ENCODE data around the gene PRKCE. TPM values are rescaled to one million over a fixed set of nuclear protein-coding genes. Genes with fewer than 3 reads are reported as not detected.

Gene PRKCE
- total RNA-seq, 1 experiment from 2014 or later, result 17.7 TPM

GRCh38 chr2:45896311-45896710, 244.8 kb downstream of the PRKCE start:
- H3K9me3 Mint-ChIP-seq (ENCODE audit: low read depth, unreplicated experiment), result no peaks in the 10 kb centered on the region
- CTCF ChIA-PET, result no interaction called here
- intact Hi-C loops (cut with micrococcal nuclease; ENCODE audit: unreplicated experiment), result no loop called here
- H3K27ac Mint-ChIP-seq (ENCODE audit: unreplicated experiment), result no peak overlapping the region
- no TSS peak for BruUV-seq (replicated peaks)
- DNase-seq, result no peak
- no peak overlapping the region for H3K4me3 Mint-ChIP-seq (ENCODE audit: low read depth, unreplicated experiment)
- H3K36me3 Mint-ChIP-seq (ENCODE audit: insufficient read depth, unreplicated experiment), result no peaks in the 10 kb centered on the region
- no peak for TF ChIP-seq CTCF (IDR thresholded peaks at IDR 0.05; ENCODE audit: unreplicated experiment)
- no peaks in the 10 kb centered on the region for H3K4me1 Mint-ChIP-seq (ENCODE audit: low read depth, unreplicated experiment)
- H3K27me3 Mint-ChIP-seq (ENCODE audit: unreplicated experiment), result no peaks in the 10 kb centered on the region

GRCh38 chr2:45897842-45898241, 246.4 kb downstream of the PRKCE start:
- H3K27ac Mint-ChIP-seq (ENCODE audit: unreplicated experiment), result no peak overlapping the region
- CTCF ChIA-PET, result no interaction called here
- BruUV-seq (replicated peaks), result no TSS peak

GRCh38 chr2:45898819-45899218, 247.3 kb downstream of the PRKCE start:
- no peak for DNase-seq
- Mint-ChIP-seq H3K36me3 (ENCODE audit: insufficient read depth, unreplicated experiment) (no peaks in the 10 kb centered on the region), H3K9me3 (ENCODE audit: low read depth, unreplicated experiment) (no peaks in the 10 kb centered on the region), H3K27ac (ENCODE audit: unreplicated experiment) (no peak overlapping the region), H3K4me1 (ENCODE audit: low read depth, unreplicated experiment) (no peaks in the 10 kb centered on the region), H3K4me3 (ENCODE audit: low read depth, unreplicated experiment) (no peak overlapping the region), H3K27me3 (ENCODE audit: unreplicated experiment) (no peaks in the 10 kb centered on the region)
- intact Hi-C loops (cut with micrococcal nuclease; ENCODE audit: unreplicated experiment), result no loop called here
- CTCF ChIA-PET, result no interaction called here
- no peak for TF ChIP-seq CTCF (IDR thresholded peaks at IDR 0.05; ENCODE audit: unreplicated experiment)
- BruUV-seq (replicated peaks), result no TSS peak

More at GRCh38 chr2:45897842-45898241, 246.4 kb downstream of the PRKCE start:
- no peaks in the 10 kb centered on the region for H3K9me3 Mint-ChIP-seq (ENCODE audit: low read depth, unreplicated experiment)
- no peaks in the 10 kb centered on the region for H3K36me3 Mint-ChIP-seq (ENCODE audit: insufficient read depth, unreplicated experiment)
- H3K4me1 Mint-ChIP-seq (ENCODE audit: low read depth, unreplicated experiment), result no peaks in the 10 kb centered on the region
- H3K4me3 Mint-ChIP-seq (ENCODE audit: low read depth, unreplicated experiment), result no peak overlapping the region
- no peak for TF ChIP-seq CTCF (IDR thresholded peaks at IDR 0.05; ENCODE audit: unreplicated experiment)
- no peaks in the 10 kb centered on the region for H3K27me3 Mint-ChIP-seq (ENCODE audit: unreplicated experiment)
- intact Hi-C loops (cut with micrococcal nuclease; ENCODE audit: unreplicated experiment), result no loop called here
- DNase-seq, result no peak

GRCh38 chr2:45899926-45900325, 248.5 kb downstream of the PRKCE start:
- Mint-ChIP-seq H3K27ac (ENCODE audit: unreplicated experiment) (no peak overlapping the region), H3K4me3 (ENCODE audit: low read depth, unreplicated experiment) (no peak overlapping the region), H3K9me3 (ENCODE audit: low read depth, unreplicated experiment) (no peaks in the 10 kb centered on the region), H3K27me3 (ENCODE audit: unreplicated experiment) (no peaks in the 10 kb centered on the region), H3K36me3 (ENCODE audit: insufficient read depth, unreplicated experiment) (no peaks in the 10 kb centered on the region), H3K4me1 (ENCODE audit: low read depth, unreplicated experiment) (no peaks in the 10 kb centered on the region)
- CTCF ChIA-PET, result no interaction called here
- intact Hi-C loops (cut with micrococcal nuclease; ENCODE audit: unreplicated experiment), result no loop called here
- TF ChIP-seq CTCF (IDR thresholded peaks at IDR 0.05; ENCODE audit: unreplicated experiment), result no peak
- DNase-seq, result no peak
- BruUV-seq (replicated peaks), result no TSS peak

All from Calu3 (cell line).